ENCODE results near the gene CPNE5. TPM values are rescaled to one million over a fixed set of nuclear protein-coding genes. Genes with fewer than 3 reads are reported as not detected.

CPNE5 gene
- total and polyA plus RNA-seq, 9 of the 15 experiments (the other 6 are each of a cell fraction or from before 2014, with no cell fraction given), result 0.14 to 1.0 (median 0.46) TPM; not detected in 2

- DNase-seq (ENCODE audit: extremely low read depth in 1 of 4, low spot score in 3 of 4), result peak in 2 of 4 experiments; percentile 60 to 61
- POLR2A ChIA-PET, result interaction anchor here (0.6 to 7.8 kb wide), 19 partner anchors 9 to 905 kb away, joined by 3 to 80 read pairs (median 4); partner anchors contain the start of genes C6orf89, MTCH1 and PI16
- in situ Hi-C loops (cut with MboI), result no loop called here
- TF ChIP-seq MTA2 (IDR thresholded peaks at IDR 0.05; ENCODE audit: low read depth), result no peak
- TF ChIP-seq THRB (CRISPR knock-in tag; conservative IDR thresholded peaks at IDR 0.05), result no peak
- no peak for TF ChIP-seq ZSCAN32 (CRISPR knock-in tag; IDR thresholded peaks at IDR 0.05)
- no peak for TF ChIP-seq CXXC5 (CRISPR knock-in tag; IDR thresholded peaks at IDR 0.05)
- no peak for TF ChIP-seq MEF2D (tag; conservative IDR thresholded peaks at IDR 0.05; ENCODE audit: low read depth)
- no peak for TF ChIP-seq PATZ1 (CRISPR knock-in tag; IDR thresholded peaks at IDR 0.05; ENCODE audit: borderline replicate concordance)
- TF ChIP-seq YBX1 (IDR thresholded peaks at IDR 0.05), result no peak
- TF ChIP-seq TRIM24 (IDR thresholded peaks at IDR 0.05), result no peak
- TF ChIP-seq ELF1 (tag; IDR thresholded peaks at IDR 0.05), result no peak
- no peak for TF ChIP-seq DPF2 (IDR thresholded peaks at IDR 0.05)
- no peak for TF ChIP-seq CREM (IDR thresholded peaks at IDR 0.05; ENCODE audit: low read depth)
- no peak for TF ChIP-seq TEAD2 (tag; IDR thresholded peaks at IDR 0.05)
- no peak for TF ChIP-seq PHF8 (IDR thresholded peaks at IDR 0.05; ENCODE audit: borderline replicate concordance, low read length)
- TF ChIP-seq TAL1 (IDR thresholded peaks at IDR 0.05), result no peak
- TF ChIP-seq PRMT5 (CRISPR knock-in tag; IDR thresholded peaks at IDR 0.05), result no peak
- peak; percentile 14; the same call in 1 of the 2 replicates for TF ChIP-seq SLC30A9 (CRISPR knock-in tag; IDR thresholded peaks at IDR 0.05)
- TF ChIP-seq ZNF644 (tag; IDR thresholded peaks at IDR 0.05; ENCODE audit: low read depth), result no peak
- no peak for TF ChIP-seq ZNF79 (CRISPR knock-in tag; IDR thresholded peaks at IDR 0.05; ENCODE audit: low read depth)
- no peak for TF ChIP-seq KAT8 (IDR thresholded peaks at IDR 0.05; ENCODE audit: low read depth)
- TF ChIP-seq HCFC1 (IDR thresholded peaks at IDR 0.05; ENCODE audit: low read depth, low read length), result 0 out of 2 replicates have a peak, but pooled peaks have one; percentile 0
- TF ChIP-seq ZNF324 (CRISPR knock-in tag; IDR thresholded peaks at IDR 0.05), result no peak
Measured at GRCh38 chr6:36873612-36874442, 34.6 kb upstream of the CPNE5 start.

More at GRCh38 chr6:36873612-36874442, 34.6 kb upstream of the CPNE5 start:
- peak overlapping the region; percentile 100 for H2AFZ ChIP-seq (ENCODE audit: low read depth, low read length)
- peaks cover 0 to 28% of the 10 kb centered on the region in 2 experiments; a peak in 2 of 5 replicates for H3K4me1 ChIP-seq (replicated peaks in 1 of 2; ENCODE audit: control insufficient read depth in 2 of 2, insufficient read depth in 2 of 2, low read length in 2 of 2)
- H3K27ac ChIP-seq (ENCODE audit: extremely low read depth, low read depth, low read length), result peak overlapping the region; percentile 100
- no peaks in the 10 kb centered on the region for H3K9me3 ChIP-seq (replicated peaks; ENCODE audit: control insufficient read depth, insufficient read depth, low read depth, low read length)
- H3K27me3 ChIP-seq (ENCODE audit: control insufficient read depth in 2 of 2, insufficient read depth in 2 of 2, low read length in 2 of 2), result no peaks in the 10 kb centered on the region
- ATAC-seq, result peak; percentile 68
- H3K36me3 ChIP-seq (ENCODE audit: control insufficient read depth, insufficient read depth, low read length), result peaks cover 45% of the 10 kb centered on the region
- peak overlapping the region; percentile 99 for H3K4me2 ChIP-seq (ENCODE audit: insufficient read depth, low read length)
- WGBS (ENCODE audit: insufficient coverage, low coverage, missing lambda C conversion rate), result under 1% methylated on average over 11 of the region's 11 CpGs
- no peaks in the 10 kb centered on the region for H3K9me1 ChIP-seq (ENCODE audit: control insufficient read depth, insufficient read depth, low read length)
- peaks cover 56% of the 10 kb centered on the region for H3K79me2 ChIP-seq (ENCODE audit: control insufficient read depth, insufficient read depth, low read length)
- CTCF ChIA-PET (ENCODE audit: low intra/inter-chr PET ratio), result interaction anchor here (0.6 kb wide), 1 partner anchor 10 kb away, joined by 3 read pairs; no protein-coding TSS in a partner anchor
- peak overlapping the region; percentile 76 for H3K4me3 ChIP-seq
- intact Hi-C loops (cut with micrococcal nuclease), result no loop called here
- peak overlapping the region; percentile 98 to 100 for H3K9ac ChIP-seq (ENCODE audit: insufficient read depth in 1 of 2, low read depth in 2 of 2, low read length in 2 of 2)
- peak; percentile 60 for FAIRE-seq
- H4K20me1 ChIP-seq (replicated peaks; ENCODE audit: control insufficient read depth, insufficient read depth, low read length), result no peaks in the 10 kb centered on the region
- TSS peak; percentile 65 for BruUV-seq (replicated peaks)
